WTC11 (cell line): ENCODE measurements around the gene PHLDA2. TPM values are rescaled to one million over a fixed set of nuclear protein-coding genes. Genes with fewer than 3 reads are reported as not detected.

ENCODE experiments used
- AFF4 ChIP-seq: sonication (generic); formaldehyde crosslinking; IDR thresholded peaks from 2 replicates; pipeline ENCODE4 v1.8.1; 2023; ENCODE audit warnings: mild to moderate bottlenecking, missing genetic modification reagents, borderline replicate concordance
- AR ChIP-seq: fragments of 250-450 bp; sonication (Bioruptor Pico); IDR thresholded peaks from 2 replicates; pipeline ENCODE4 v1.9.0; 2021; ENCODE audit warnings: mild to moderate bottlenecking
- ATF1 ChIP-seq: sonication (generic); formaldehyde crosslinking; IDR thresholded peaks from 2 replicates; pipeline ENCODE4 v1.8.1; 2023; ENCODE audit warnings: mild to moderate bottlenecking, moderate library complexity, missing genetic modification reagents
- ATF6 ChIP-seq: sonication (generic); formaldehyde crosslinking; IDR thresholded peaks from 2 replicates; pipeline ENCODE4 v1.8.1; 2023; ENCODE audit warnings: mild to moderate bottlenecking, missing genetic modification reagents
- CBFB ChIP-seq: sonication (generic); formaldehyde crosslinking; IDR thresholded peaks from 2 replicates; pipeline ENCODE4 v1.8.1; 2022; ENCODE audit warnings: mild to moderate bottlenecking, low read depth, missing genetic modification reagents
- FOXJ3 ChIP-seq: sonication (generic); formaldehyde crosslinking; IDR thresholded peaks from 2 replicates; pipeline ENCODE4 v1.9.0; 2021; ENCODE audit warnings: missing genetic modification reagents, mild to moderate bottlenecking, borderline replicate concordance
- FOXK1 ChIP-seq: sonication (generic); formaldehyde crosslinking; IDR thresholded peaks from 2 replicates; pipeline ENCODE4 v1.8.0; 2022; ENCODE audit warnings: mild to moderate bottlenecking, moderate library complexity, missing genetic modification reagents
- IRF1 ChIP-seq: sonication (generic); formaldehyde crosslinking; IDR thresholded peaks from 2 replicates; pipeline ENCODE4 v1.8.0; 2023; ENCODE audit warnings: missing genetic modification reagents
- JUN ChIP-seq: sonication (generic); formaldehyde crosslinking; IDR thresholded peaks from 2 replicates; pipeline ENCODE4 v1.8.0; 2023; ENCODE audit warnings: mild to moderate bottlenecking, missing genetic modification reagents
- MAX ChIP-seq: sonication (generic); formaldehyde crosslinking; IDR thresholded peaks from 2 replicates; pipeline ENCODE4 v1.8.0; 2022; ENCODE audit warnings: mild to moderate bottlenecking, missing genetic modification reagents
- NR1H2 ChIP-seq: sonication (generic); formaldehyde crosslinking; IDR thresholded peaks from 2 replicates; pipeline ENCODE4 v1.9.0; 2021; ENCODE audit warnings: mild to moderate bottlenecking, moderate library complexity, missing genetic modification reagents
- NR2C2 ChIP-seq: sonication (generic); formaldehyde crosslinking; IDR thresholded peaks from 2 replicates; pipeline ENCODE4 v1.8.0; 2022; ENCODE audit warnings: mild to moderate bottlenecking, missing genetic modification reagents
- PREB ChIP-seq: sonication (generic); formaldehyde crosslinking; IDR thresholded peaks from 2 replicates; pipeline ENCODE4 v1.8.1; 2022; ENCODE audit warnings: mild to moderate bottlenecking, missing genetic modification reagents, moderate library complexity, borderline replicate concordance
- RORB ChIP-seq: fragments of 250-450 bp; sonication (Bioruptor Pico); IDR thresholded peaks from 2 replicates; pipeline ENCODE4 v1.9.0; 2021; ENCODE audit warnings: mild to moderate bottlenecking
- SP1 ChIP-seq: sonication (generic); formaldehyde crosslinking; conservative IDR thresholded peaks from 2 replicates; pipeline ENCODE4 v1.8.1; 2022; ENCODE audit warnings: missing genetic modification reagents
- ZBTB43 ChIP-seq: sonication (generic); formaldehyde crosslinking; IDR thresholded peaks from 2 replicates; pipeline ENCODE4 v1.8.1; 2023; ENCODE audit warnings: mild to moderate bottlenecking, missing genetic modification reagents
- ZNF232 ChIP-seq: sonication (generic); formaldehyde crosslinking; IDR thresholded peaks from 2 replicates; pipeline ENCODE4 v1.8.0; 2022; ENCODE audit warnings: mild to moderate bottlenecking, missing genetic modification reagents
- ZNF263 ChIP-seq: sonication (generic); formaldehyde crosslinking; IDR thresholded peaks from 2 replicates; pipeline ENCODE4 v1.8.1; 2022; ENCODE audit warnings: low read depth, mild to moderate bottlenecking, moderate library complexity, missing genetic modification reagents
- ZNF396 ChIP-seq: fragments of 250-450 bp; sonication (Bioruptor Pico); IDR thresholded peaks from 2 replicates; pipeline ENCODE4 v1.8.0; 2021; ENCODE audit warnings: mild to moderate bottlenecking, moderate library complexity, borderline replicate concordance
- total RNA-seq: library from RNA; stranded (reverse); gene quantifications from 3 replicates; pipeline ENCODE4 v1.2.3, GENCODE V29; 2021
- TF ChIP-seq, protein P1 (sequence below): fragments of 250-450 bp; sonication (Bioruptor Pico); conservative IDR thresholded peaks from 2 replicates; pipeline ENCODE4 v1.9.0; 2021; ENCODE audit warnings: mild to moderate bottlenecking
- TF ChIP-seq, protein P2 (sequence below): sonication (generic); formaldehyde crosslinking; IDR thresholded peaks from 2 replicates; pipeline ENCODE4 v1.8.1; 2022; ENCODE audit warnings: low read depth, missing genetic modification reagents, borderline replicate concordance

Gene PHLDA2
- total RNA-seq, 1 experiment from 2014 or later: 9.6 TPM

DNA sequence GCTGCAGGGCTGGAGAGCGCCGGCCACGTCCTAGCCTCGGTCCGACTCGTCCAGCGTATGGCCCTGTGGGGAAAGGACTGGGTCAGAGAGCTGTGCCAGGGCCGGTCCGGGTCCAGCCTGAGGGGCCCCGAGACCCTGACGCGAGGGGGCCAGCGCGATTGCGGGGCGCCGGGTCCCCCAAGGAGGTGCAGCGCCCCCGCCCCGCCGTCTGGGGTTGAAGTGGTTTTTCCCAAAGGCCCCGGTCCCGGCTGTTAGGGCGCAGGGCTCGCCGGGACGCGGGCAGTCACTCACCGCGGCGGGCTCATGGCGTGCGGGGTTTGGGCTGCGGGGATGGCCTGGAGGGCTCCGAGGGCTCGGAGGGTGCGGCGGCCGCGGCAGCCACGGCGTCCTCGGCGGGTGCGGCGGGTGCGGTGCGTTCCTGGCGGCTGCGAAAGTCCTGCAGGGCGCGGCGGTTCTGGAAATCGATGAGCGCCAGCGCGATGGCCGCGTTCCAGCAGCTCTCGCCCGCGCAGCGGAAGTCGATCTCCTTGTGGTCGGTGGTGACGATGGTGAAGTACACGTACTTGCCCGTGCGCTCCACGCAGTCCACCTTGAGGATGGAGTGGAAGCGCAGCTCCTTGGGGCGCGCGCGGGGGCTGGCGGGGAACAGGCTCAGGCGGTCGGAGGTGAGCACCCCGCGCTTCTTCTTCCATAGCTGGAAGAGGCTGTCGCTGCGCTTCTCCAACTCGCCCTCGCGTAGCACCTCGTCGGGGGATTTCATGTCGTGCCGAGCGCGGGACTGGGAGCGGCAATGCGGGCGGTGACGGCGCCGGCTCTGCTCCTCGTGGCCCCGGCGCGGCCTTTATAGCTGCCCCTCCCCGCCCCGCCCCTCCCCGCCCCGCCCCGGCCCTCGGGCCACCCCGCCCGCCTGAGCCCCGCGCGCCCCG is at the start of gene PHLDA2 (continued):
- TF ChIP-seq ZNF396 (no peak), ZBTB43 (CRISPR knock-in tag) (0 out of 2 replicates have a peak, but pooled peaks have one; percentile 50), AFF4 (no peak), CBFB (CRISPR knock-in tag) (no peak), MAX (peak; percentile 64; the same call in 1 of the 2 replicates), PREB (CRISPR knock-in tag) (no peak), ZNF232 (CRISPR knock-in tag) (0 out of 2 replicates have a peak, but pooled peaks have one; percentile 52), NR1H2 (CRISPR knock-in tag) (no peak), SP1 (CRISPR knock-in tag) (no peak; the same call in 1 of the 2 replicates), NR2C2 (CRISPR knock-in tag) (0 out of 2 replicates have a peak, but pooled peaks have one; percentile 34), ATF6 (CRISPR knock-in tag) (no peak), AR (CRISPR knock-in tag) (no peak), JUN (CRISPR knock-in tag) (no peak; the same call in 1 of the 2 replicates), IRF1 (peak; percentile 71; the same call in 1 of the 2 replicates), ZNF263 (CRISPR knock-in tag) (no peak), FOXK1 (CRISPR knock-in tag) (peak; percentile 68), ATF1 (CRISPR knock-in tag) (no peak), RORB (CRISPR knock-in tag) (no peak), FOXJ3 (CRISPR knock-in tag) (no peak)
- TF ChIP-seq, protein P1, sequence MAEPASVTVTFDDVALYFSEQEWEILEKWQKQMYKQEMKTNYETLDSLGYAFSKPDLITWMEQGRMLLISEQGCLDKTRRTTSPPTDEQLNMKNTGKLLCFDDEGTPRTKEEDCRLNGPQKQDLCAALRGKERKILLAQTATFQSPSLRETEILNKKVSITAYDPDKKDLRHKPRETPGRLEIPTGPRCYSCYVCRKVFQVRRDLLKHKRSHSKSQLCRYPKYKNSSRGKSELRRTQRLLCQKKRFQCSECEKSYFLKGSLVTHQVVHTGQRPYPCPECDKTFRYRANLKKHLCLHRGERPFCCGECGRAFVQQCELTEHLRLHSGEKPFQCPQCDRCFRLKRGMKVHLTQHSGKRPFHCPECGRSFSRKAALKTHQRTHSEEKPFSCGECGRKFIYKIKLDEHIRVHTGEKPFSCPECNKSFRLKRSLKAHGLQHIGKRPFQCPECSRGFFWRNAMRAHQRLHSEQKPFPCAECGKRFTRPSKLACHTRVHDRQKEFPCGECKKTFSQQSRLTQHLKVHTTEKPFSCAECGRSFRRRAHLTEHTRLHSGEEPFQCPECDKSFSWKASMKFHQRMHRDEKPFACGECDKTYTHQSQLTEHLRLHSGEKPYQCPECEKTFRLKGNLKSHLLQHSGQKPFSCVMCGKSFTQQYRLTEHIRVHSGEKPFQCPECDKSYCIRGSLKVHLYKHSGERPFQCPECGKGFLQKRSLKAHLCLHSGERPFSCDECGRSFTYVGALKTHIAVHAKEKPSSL: no peak
- TF ChIP-seq, protein P2, sequence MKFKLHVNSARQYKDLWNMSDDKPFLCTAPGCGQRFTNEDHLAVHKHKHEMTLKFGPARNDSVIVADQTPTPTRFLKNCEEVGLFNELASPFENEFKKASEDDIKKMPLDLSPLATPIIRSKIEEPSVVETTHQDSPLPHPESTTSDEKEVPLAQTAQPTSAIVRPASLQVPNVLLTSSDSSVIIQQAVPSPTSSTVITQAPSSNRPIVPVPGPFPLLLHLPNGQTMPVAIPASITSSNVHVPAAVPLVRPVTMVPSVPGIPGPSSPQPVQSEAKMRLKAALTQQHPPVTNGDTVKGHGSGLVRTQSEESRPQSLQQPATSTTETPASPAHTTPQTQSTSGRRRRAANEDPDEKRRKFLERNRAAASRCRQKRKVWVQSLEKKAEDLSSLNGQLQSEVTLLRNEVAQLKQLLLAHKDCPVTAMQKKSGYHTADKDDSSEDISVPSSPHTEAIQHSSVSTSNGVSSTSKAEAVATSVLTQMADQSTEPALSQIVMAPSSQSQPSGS (CRISPR knock-in tag): no peak
